Measurements from ENCODE around the gene IL1R2.

DNA sequence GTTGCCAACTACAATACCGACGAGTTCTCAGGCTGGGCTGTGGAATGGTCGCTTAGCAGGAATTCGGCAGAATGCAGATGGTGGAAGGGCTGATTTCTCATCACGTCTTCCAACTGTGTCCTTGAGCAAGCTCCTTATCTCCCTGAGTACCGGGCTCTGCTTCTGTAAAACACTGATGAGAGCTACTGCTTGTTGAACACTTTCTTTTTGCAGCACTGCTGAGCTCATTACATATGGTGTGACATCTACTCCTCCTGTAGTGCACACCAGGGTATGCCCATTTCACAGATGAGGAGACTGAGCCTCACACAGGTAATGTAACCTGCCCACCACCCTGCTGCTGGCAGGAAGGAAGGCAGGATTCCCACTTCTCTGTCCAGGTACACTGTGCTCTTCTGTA, 8.3 kb downstream of the IL1R2 start:
- TF ChIP-seq EZH2phosphoT487 (IDR thresholded peaks at IDR 0.05; ENCODE audit: borderline replicate concordance, low read length): no peak
- no peak for TF ChIP-seq CTCF (IDR thresholded peaks at IDR 0.05; ENCODE audit: low read depth, low read length, poor library complexity, severe bottlenecking)
